Stimulated activated naive B cell treated with anti-CD40 and anti-IgM and Interleukin-4, amounts not matched to agents 10 μg/mL and 1 μg/mL and 100 μg/mL, for 72 hours (primary cell): ENCODE results near the gene RLN1.
"Not testable (repeated sequence)": the region's sequence is repeated elsewhere in the genome, so short reads cannot be mapped to it uniquely, and the experiment has no call there.

Experiments used
- ATAC-seq, 2 donors: fragments of 150-1000 bp; cut with Tn5 transposase; replicated peaks; 2 replicates each; pipeline ENCODE4 v1.10.0; 2021; ENCODE audit warnings: moderate library complexity in 1 of 2
- DNase-seq: peaks from one replicate; pipeline ENCODE4 v3.0.0; 2021
- H3K27ac Mint-ChIP-seq: one replicate; pipeline ENCODE4 v1.8.0; 2022; ENCODE audit warnings: mild to moderate bottlenecking, mixed read lengths
- H3K27me3 Mint-ChIP-seq, 2 donors: one replicate each; pipeline ENCODE4 v1.8.0; 2022; ENCODE audit warnings: mixed read lengths in 2 of 2
- H3K36me3 Mint-ChIP-seq, 2 donors: one replicate each; pipeline ENCODE4 v1.8.0; 2022; ENCODE audit warnings: mixed read lengths in 2 of 2, mild to moderate bottlenecking in 1 of 2
- H3K4me1 Mint-ChIP-seq, 2 donors: one replicate each; pipeline ENCODE4 v1.8.0; 2022; ENCODE audit warnings: mixed read lengths in 2 of 2, mild to moderate bottlenecking in 1 of 2
- H3K4me3 Mint-ChIP-seq, 2 donors: one replicate each; pipeline ENCODE4 v1.8.0; 2022; ENCODE audit warnings: mild to moderate bottlenecking in 2 of 2, mixed read lengths in 2 of 2, moderate library complexity in 1 of 2
- H3K9me3 Mint-ChIP-seq, 2 donors: one replicate each; pipeline ENCODE4 v1.8.0; 2022; ENCODE audit warnings: mixed read lengths in 2 of 2, mild to moderate bottlenecking in 1 of 2

Gene RLN1

GRCh38 chr9:5355226-5355625 is 15.6 kb upstream of the RLN1 start:
- ATAC-seq (no peak), DNase-seq (no peak)
- Mint-ChIP-seq H3K9me3 (peaks cover 0 to 1% of the 10 kb centered on the region in 2 donors), H3K4me3 (no peak overlapping the region), H3K27ac (no peak overlapping the region), H3K36me3 (peaks cover 14 to 24% of the 10 kb centered on the region in 2 donors), H3K27me3 (no peaks in the 10 kb centered on the region), H3K4me1 (no peaks in the 10 kb centered on the region)

GRCh38 chr9:5354184-5354583 is 14.5 kb upstream of the RLN1 start:
- ATAC-seq: no peak
- H3K27ac Mint-ChIP-seq: peak overlapping the region; percentile 60
- H3K4me1 Mint-ChIP-seq: no peaks in the 10 kb centered on the region
- peaks cover 14 to 28% of the 10 kb centered on the region in 2 donors for H3K36me3 Mint-ChIP-seq
- no peak overlapping the region for H3K4me3 Mint-ChIP-seq
- no peaks in the 10 kb centered on the region for H3K27me3 Mint-ChIP-seq
- DNase-seq: no peak
- H3K9me3 Mint-ChIP-seq: peaks cover 2 to 9% of the 10 kb centered on the region in 2 donors

DNA sequence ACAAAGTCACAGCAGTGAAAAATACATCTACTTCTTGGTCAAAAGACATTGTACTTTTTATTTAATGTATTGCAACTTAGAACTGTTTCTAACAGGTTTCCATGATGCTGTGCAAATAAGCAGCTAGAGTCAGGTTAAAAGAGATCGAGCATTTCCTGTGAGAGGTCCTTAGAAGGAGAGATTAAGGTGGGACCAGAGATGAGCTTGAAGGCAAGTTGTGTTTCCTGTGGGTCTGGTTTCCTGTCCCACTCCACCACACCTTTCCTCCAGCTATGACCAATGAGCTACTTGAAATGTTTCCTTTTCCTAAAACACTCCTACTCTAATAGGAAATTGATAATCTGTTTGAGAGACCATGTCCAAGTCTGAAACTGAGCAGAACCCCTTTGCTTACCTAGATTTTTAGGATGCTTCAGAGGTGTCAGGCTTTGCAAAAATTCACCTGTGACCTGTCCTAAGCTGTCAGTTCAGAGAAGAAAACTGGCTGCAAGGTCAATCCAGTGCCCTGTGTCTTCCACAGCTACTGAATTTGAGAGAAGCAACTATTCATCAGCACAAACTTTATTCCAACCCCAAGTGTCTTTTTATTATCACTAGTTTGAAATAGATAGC is 13.1 kb upstream of the RLN1 start:
- H3K9me3 Mint-ChIP-seq: peaks cover 2 to 10% of the 10 kb centered on the region in 2 donors
- H3K36me3 Mint-ChIP-seq: peaks cover 11 to 20% of the 10 kb centered on the region in 2 donors
- no peak overlapping the region for H3K4me3 Mint-ChIP-seq
- ATAC-seq (no peak), DNase-seq (no peak)
- no peaks in the 10 kb centered on the region for H3K4me1 Mint-ChIP-seq
- no peak overlapping the region for H3K27ac Mint-ChIP-seq
- no peaks in the 10 kb centered on the region for H3K27me3 Mint-ChIP-seq

DNA sequence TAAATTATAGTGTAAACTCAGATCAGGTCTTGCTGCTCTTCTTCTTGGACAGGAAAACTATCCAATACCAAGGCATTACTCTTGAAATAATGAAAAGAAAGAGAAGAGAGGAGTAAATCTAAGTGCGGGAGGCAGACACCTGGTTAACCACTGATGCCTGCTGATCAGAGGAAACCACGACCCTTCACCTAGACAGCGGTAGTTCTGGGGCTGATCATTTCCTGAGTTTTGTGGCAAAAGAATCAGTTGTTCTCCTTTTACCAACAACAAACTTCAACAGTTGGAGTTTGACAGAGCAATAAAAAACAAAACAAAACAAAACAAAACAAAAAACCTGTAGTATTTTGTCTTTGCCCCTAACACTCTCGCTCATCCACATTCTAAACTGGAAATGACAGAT is 3.0 kb downstream of the RLN1 start:
- no peak overlapping the region for H3K27ac Mint-ChIP-seq
- H3K36me3 Mint-ChIP-seq: peaks cover 0 to 3% of the 10 kb centered on the region in 2 donors
- peaks cover 5 to 11% of the 10 kb centered on the region in 2 donors for H3K4me1 Mint-ChIP-seq
- no peak for DNase-seq
- no peaks in the 10 kb centered on the region for H3K27me3 Mint-ChIP-seq
- ATAC-seq: no peak
- no peak overlapping the region for H3K4me3 Mint-ChIP-seq
- no peaks in the 10 kb centered on the region for H3K9me3 Mint-ChIP-seq

GRCh38 chr9:5331276-5331675 is 8.4 kb downstream of the RLN1 start:
- not testable (repeated sequence) for H3K4me3 Mint-ChIP-seq, H3K4me1 Mint-ChIP-seq, H3K9me3 Mint-ChIP-seq, DNase-seq, H3K27ac Mint-ChIP-seq, H3K27me3 Mint-ChIP-seq, ATAC-seq
- H3K36me3 Mint-ChIP-seq: peaks cover 24 to 26% of the 10 kb centered on the region in 2 donors

- H3K9me3 Mint-ChIP-seq: peaks cover 4% of the 10 kb centered on the region in 2 donors
- no peak overlapping the region for H3K4me3 Mint-ChIP-seq
- H3K27me3 Mint-ChIP-seq: no peaks in the 10 kb centered on the region
- H3K27ac Mint-ChIP-seq: no peak overlapping the region
- DNase-seq (no peak), ATAC-seq (no peak)
- H3K4me1 Mint-ChIP-seq: no peaks in the 10 kb centered on the region
- peaks cover 23 to 24% of the 10 kb centered on the region in 2 donors for H3K36me3 Mint-ChIP-seq
Measured at GRCh38 chr9:5326893-5327548, 12.7 kb downstream of the RLN1 start.

DNA sequence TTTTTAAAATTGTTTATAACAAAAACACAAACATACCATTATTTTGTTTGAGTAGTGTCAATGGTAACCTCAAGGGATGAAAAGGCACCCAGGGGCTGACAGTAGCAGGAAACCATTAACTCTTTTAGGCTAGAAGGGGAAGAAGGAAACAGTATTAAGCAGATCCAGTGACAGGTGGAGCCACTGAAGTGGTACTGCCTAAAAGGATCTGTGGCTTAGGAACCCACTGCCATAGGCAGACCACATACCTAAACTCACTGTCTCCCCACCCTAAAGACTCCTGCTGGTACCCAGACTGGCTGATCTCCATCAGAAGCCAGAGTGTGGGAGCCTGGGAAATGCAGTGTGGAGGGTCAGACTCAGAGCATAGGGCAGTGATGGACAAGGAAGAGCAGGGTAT is 13.5 kb downstream of the RLN1 start:
- Mint-ChIP-seq H3K4me3 (no peak overlapping the region), H3K9me3 (peaks cover 4% of the 10 kb centered on the region in 2 donors), H3K27me3 (no peaks in the 10 kb centered on the region), H3K27ac (no peak overlapping the region), H3K36me3 (peaks cover 23 to 24% of the 10 kb centered on the region in 2 donors), H3K4me1 (no peaks in the 10 kb centered on the region)
- ATAC-seq (no peak), DNase-seq (no peak)

- H3K9me3 Mint-ChIP-seq, H3K4me1 Mint-ChIP-seq, H3K27me3 Mint-ChIP-seq, H3K4me3 Mint-ChIP-seq, H3K36me3 Mint-ChIP-seq, ATAC-seq, DNase-seq, H3K27ac Mint-ChIP-seq: not testable (repeated sequence)
Measured at GRCh38 chr9:5321601-5322000, 18.1 kb downstream of the RLN1 start.

DNA sequence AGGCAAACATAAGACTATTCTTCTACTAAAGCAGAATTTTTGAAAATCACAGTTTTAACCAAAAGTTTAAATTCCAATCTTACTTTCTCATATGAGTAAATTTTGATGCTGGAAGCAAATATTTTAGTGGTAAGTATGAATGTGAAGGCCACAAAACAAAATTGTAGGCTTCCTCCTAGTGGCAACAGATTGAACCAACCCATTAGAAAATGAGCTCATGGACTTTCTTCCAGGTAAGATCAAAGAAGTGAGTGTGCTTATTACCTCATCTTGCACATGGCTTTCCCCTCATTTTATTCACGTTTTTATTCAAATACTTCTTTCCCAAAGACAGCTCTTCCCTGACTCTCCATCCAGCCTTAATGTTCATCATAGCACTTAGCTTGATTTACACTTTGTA is 18.6 kb downstream of the RLN1 start:
- H3K36me3 Mint-ChIP-seq: peaks cover 2 to 4% of the 10 kb centered on the region in 2 donors
- peaks cover 4 to 5% of the 10 kb centered on the region in 2 donors for H3K9me3 Mint-ChIP-seq
- H3K27me3 Mint-ChIP-seq: no peaks in the 10 kb centered on the region
- DNase-seq: no peak
- H3K27ac Mint-ChIP-seq: no peak overlapping the region
- H3K4me3 Mint-ChIP-seq: no peak overlapping the region
- H3K4me1 Mint-ChIP-seq: no peaks in the 10 kb centered on the region
- ATAC-seq: no peak

DNA sequence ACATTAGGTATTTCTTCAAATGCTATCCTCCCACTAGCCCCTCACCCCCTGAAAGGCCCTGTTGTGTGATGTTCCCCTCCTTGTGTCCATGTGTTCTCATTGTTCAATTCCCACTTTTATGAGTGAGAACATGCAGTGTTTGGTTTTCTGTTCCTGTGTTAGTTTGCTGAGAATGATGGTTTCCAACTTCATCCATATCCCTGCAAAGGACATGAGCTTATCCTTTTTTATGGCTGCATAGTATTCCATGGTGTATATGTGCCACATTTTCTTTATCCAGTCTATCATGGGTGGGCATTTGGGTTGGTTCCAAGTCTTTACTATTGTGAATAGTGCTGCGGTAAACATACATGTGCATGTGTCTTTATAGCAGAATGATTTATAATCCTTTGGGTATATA is 23.3 kb downstream of the RLN1 start:
- DNase-seq, ATAC-seq, H3K27ac Mint-ChIP-seq, H3K27me3 Mint-ChIP-seq, H3K4me3 Mint-ChIP-seq, H3K4me1 Mint-ChIP-seq: not testable (repeated sequence)
- H3K36me3 Mint-ChIP-seq: peaks cover 11 to 15% of the 10 kb centered on the region in 2 donors
- peaks cover 16 to 17% of the 10 kb centered on the region in 2 donors for H3K9me3 Mint-ChIP-seq

- ATAC-seq (no peak), DNase-seq (no peak)
- no peak overlapping the region for H3K4me3 Mint-ChIP-seq
- peaks cover 16 to 17% of the 10 kb centered on the region in 2 donors for H3K9me3 Mint-ChIP-seq
- no peak overlapping the region for H3K27ac Mint-ChIP-seq
- H3K4me1 Mint-ChIP-seq: no peaks in the 10 kb centered on the region
- H3K27me3 Mint-ChIP-seq: peaks cover 5 to 8% of the 10 kb centered on the region in 2 donors
- peaks cover 11 to 15% of the 10 kb centered on the region in 2 donors for H3K36me3 Mint-ChIP-seq
Measured at GRCh38 chr9:5315187-5315923, 24.3 kb downstream of the RLN1 start.

DNA sequence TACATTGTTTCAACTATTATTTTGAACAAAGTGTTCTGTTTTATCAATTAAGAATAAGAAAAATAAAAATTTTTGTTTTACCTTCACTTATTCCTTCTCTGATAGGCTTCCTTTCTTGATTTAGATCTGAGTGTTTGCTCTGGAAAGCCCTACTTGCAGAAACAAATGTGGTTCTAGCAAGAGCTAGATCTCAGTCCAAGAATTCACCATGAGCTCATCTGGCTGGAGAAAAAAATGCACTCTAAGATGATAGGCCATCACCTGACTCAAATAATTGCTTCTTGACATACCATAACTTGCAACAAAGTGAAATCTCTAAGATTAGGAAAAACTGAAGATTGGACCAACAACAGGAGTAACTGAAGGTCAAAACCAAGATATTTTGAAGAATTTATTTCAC is 28.8 kb downstream of the RLN1 start:
- H3K4me1 Mint-ChIP-seq: no peaks in the 10 kb centered on the region
- H3K27me3 Mint-ChIP-seq: peaks cover 5 to 19% of the 10 kb centered on the region in 2 donors
- H3K36me3 Mint-ChIP-seq: peaks cover 8 to 13% of the 10 kb centered on the region in 2 donors
- ATAC-seq: no peak
- no peak for DNase-seq
- H3K27ac Mint-ChIP-seq: no peak overlapping the region
- no peak overlapping the region for H3K4me3 Mint-ChIP-seq
- H3K9me3 Mint-ChIP-seq: peaks cover 12 to 13% of the 10 kb centered on the region in 2 donors

DNA sequence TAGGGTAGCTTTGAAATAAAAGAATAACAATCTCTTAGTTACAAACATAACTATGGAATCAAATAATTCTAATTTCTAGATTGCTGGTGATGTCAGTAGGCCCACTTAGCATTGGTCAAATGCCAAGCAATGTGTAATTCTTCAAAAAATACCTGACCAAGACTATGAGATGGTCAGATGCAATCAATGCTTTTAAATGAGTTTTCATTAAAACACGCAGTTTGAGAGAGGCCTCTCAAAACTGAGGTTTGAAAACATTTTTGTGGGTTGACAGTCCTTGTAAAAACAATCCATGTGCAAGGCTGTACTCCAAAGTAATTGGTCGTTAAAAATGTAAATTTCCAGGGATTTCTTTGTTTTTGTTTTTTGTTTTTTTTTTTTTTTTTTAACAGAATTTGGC is 33.9 kb downstream of the RLN1 start:
- H3K9me3 Mint-ChIP-seq: no peaks in the 10 kb centered on the region
- no peak for DNase-seq
- peaks cover 0 to 13% of the 10 kb centered on the region in 2 donors for H3K27me3 Mint-ChIP-seq
- H3K36me3 Mint-ChIP-seq: no peaks in the 10 kb centered on the region
- no peak for ATAC-seq
- H3K4me1 Mint-ChIP-seq: no peaks in the 10 kb centered on the region
- H3K4me3 Mint-ChIP-seq: no peak overlapping the region
- no peak overlapping the region for H3K27ac Mint-ChIP-seq

- not testable (repeated sequence) for H3K4me1 Mint-ChIP-seq, H3K27ac Mint-ChIP-seq, H3K9me3 Mint-ChIP-seq, H3K27me3 Mint-ChIP-seq, DNase-seq, H3K36me3 Mint-ChIP-seq
- H3K4me3 Mint-ChIP-seq: peak within 1 kb of the TSS; percentile 0 to 23
- ATAC-seq: peak; percentile 99 to 100
Measured at GRCh38 chr9:5303840-5304795, 35.6 kb downstream of the RLN1 start, which contains the start of gene RLN2. Gene RLN2 (minus strand): TSS chr9:5304716. CDS start chr9:5304580, 136 bp downstream.
